SIG-M5 (cell line): ENCODE results near the gene ERO1B.
A peak's percentile ranks its signal among the peaks of the same experiment; 100 is the strongest.
"Not testable (repeated sequence)": the region's sequence is repeated elsewhere in the genome, so short reads cannot be mapped to it uniquely, and the experiment has no call there.

Source experiments
- DNase-seq: peaks from one replicate; lab custom pipeline; 2025; lab: John Stamatoyannopoulos, UW

ERO1B gene

GRCh38 chr1:236251587-236251986 is 30.2 kb downstream of the ERO1B start:
- no peak for DNase-seq

GRCh38 chr1:236247286-236247685 is 34.5 kb downstream of the ERO1B start:
- no peak for DNase-seq

- DNase-seq = no peak
Measured at GRCh38 chr1:236242568-236242967, 39.2 kb downstream of the ERO1B start.

- DNase-seq = no peak
Measured at GRCh38 chr1:236240675-236241074, 41.1 kb downstream of the ERO1B start.

- DNase-seq = no peak
Measured at GRCh38 chr1:236239092-236239585, 42.6 kb downstream of the ERO1B start.

- no peak for DNase-seq
Measured at GRCh38 chr1:236235116-236235515, 46.6 kb downstream of the ERO1B start.

- no peak for DNase-seq
Measured at GRCh38 chr1:236228411-236228810, 53.3 kb downstream of the ERO1B start.

GRCh38 chr1:236222632-236223031 is 59.1 kb downstream of the ERO1B start:
- no peak for DNase-seq

GRCh38 chr1:236220473-236220872 is 61.3 kb downstream of the ERO1B start:
- DNase-seq = no peak

GRCh38 chr1:236214761-236215160 is 67.0 kb downstream of the ERO1B start:
- DNase-seq = no peak

GRCh38 chr1:236213534-236213933 is 68.2 kb downstream of the ERO1B start:
- no peak for DNase-seq

- DNase-seq = no peak
Measured at GRCh38 chr1:236211815-236212214, 69.9 kb downstream of the ERO1B start.

- no peak for DNase-seq
Measured at GRCh38 chr1:236209713-236210112, 72.0 kb downstream of the ERO1B start.

- DNase-seq = no peak
Measured at GRCh38 chr1:236209185-236209584, 72.6 kb downstream of the ERO1B start.

GRCh38 chr1:236207569-236207968 is 74.2 kb downstream of the ERO1B start:
- DNase-seq = no peak

GRCh38 chr1:236207121-236207520 is 74.6 kb downstream of the ERO1B start:
- no peak for DNase-seq

- no peak for DNase-seq
Measured at GRCh38 chr1:236206548-236206947, 75.2 kb downstream of the ERO1B start.

- DNase-seq = no peak
Measured at GRCh38 chr1:236204656-236205055, 77.1 kb downstream of the ERO1B start.

GRCh38 chr1:236204039-236204438 is 77.7 kb downstream of the ERO1B start:
- DNase-seq = no peak

- no peak for DNase-seq
Measured at GRCh38 chr1:236201786-236202185, 80.0 kb downstream of the ERO1B start.

GRCh38 chr1:236200925-236201324 is 80.8 kb downstream of the ERO1B start:
- DNase-seq = no peak

GRCh38 chr1:236193184-236193583 is 88.6 kb downstream of the ERO1B start:
- no peak for DNase-seq

- not testable (repeated sequence) for DNase-seq
Measured at GRCh38 chr1:236188084-236188483, 93.7 kb downstream of the ERO1B start.

- DNase-seq = not testable (repeated sequence)
Measured at GRCh38 chr1:236186471-236186870, 95.3 kb downstream of the ERO1B start.

GRCh38 chr1:236185687-236186086 is 96.1 kb downstream of the ERO1B start:
- DNase-seq = peak; percentile 17
